ENCODE data around the gene TLL1. TPM values are rescaled to one million over a fixed set of nuclear protein-coding genes. Genes with fewer than 3 reads are reported as not detected.

Gene TLL1
- total and polyA plus RNA-seq, 2 experiments from 2014 or later = 0.18 to 2.4 TPM

- TF ChIP-seq REST (IDR thresholded peaks at IDR 0.05; ENCODE audit: unreplicated experiment) (no peak), STAT1 (IDR thresholded peaks at IDR 0.05; ENCODE audit: unreplicated experiment) (no peak)
Observed at GRCh38 chr4:165966833-165967232, 93.8 kb downstream of the TLL1 start (continued).

GRCh38 chr4:165967486-165967885, 94.4 kb downstream of the TLL1 start:
- no peaks in the 10 kb centered on the region for H4K20me1 ChIP-seq (replicated peaks; ENCODE audit: insufficient read depth)
- no peaks in the 10 kb centered on the region for H3K4me1 Mint-ChIP-seq
- no peaks in the 10 kb centered on the region for H3K4me1 ChIP-seq (ENCODE audit: insufficient read depth)
- H3F3A ChIP-seq (replicated peaks; ENCODE audit: low read depth) = no peaks in the 10 kb centered on the region
- H3K4me3 ChIP-seq = no peak overlapping the region
- no peaks in the 10 kb centered on the region for H3K27me3 ChIP-seq (ENCODE audit: insufficient read depth)
- no peak overlapping the region for H3K27ac ChIP-seq (ENCODE audit: low read depth)
- ATAC-seq (no peak), DNase-seq (ENCODE audit: low spot score) (no peak)
- no peak overlapping the region for H3K4me2 ChIP-seq
- H3K36me3 ChIP-seq (ENCODE audit: insufficient read depth) = 0 out of 2 replicates have a peak, but pooled peaks cover 3% of the 10 kb centered on the region
- no peaks in the 10 kb centered on the region for H3K79me2 ChIP-seq (replicated peaks; ENCODE audit: insufficient read depth)
- no peak overlapping the region for H2AFZ ChIP-seq
- TF ChIP-seq ETS1 (IDR thresholded peaks at IDR 0.05) (no peak), POLR2AphosphoS5 (IDR thresholded peaks at IDR 0.05; ENCODE audit: low read depth) (no peak), ZNF114 (CRISPR knock-in tag; IDR thresholded peaks at IDR 0.05) (no peak), CTCF (conservative IDR thresholded peaks at IDR 0.05; ENCODE audit: low read depth in 2 of 2) (no peak), ZNF331 (CRISPR knock-in tag; IDR thresholded peaks at IDR 0.05; ENCODE audit: low read depth) (no peak)
- peaks cover 19% of the 10 kb centered on the region; the same call in 2 of the 3 replicates for H3K36me3 Mint-ChIP-seq (ENCODE audit: low read depth)
- peaks cover 4% of the 10 kb centered on the region for H3K27me3 Mint-ChIP-seq (ENCODE audit: insufficient read depth, low read depth, poor library complexity)
- no peak overlapping the region for H3K27ac Mint-ChIP-seq
- H3K9me3 Mint-ChIP-seq = peaks cover 26% of the 10 kb centered on the region
- no peak overlapping the region for H3K4me3 Mint-ChIP-seq
- H3K9me2 ChIP-seq (ENCODE audit: insufficient read depth) = 0 out of 2 replicates have a peak, but pooled peaks cover 2% of the 10 kb centered on the region

All from GM23338 (cell line).